Measurements from ENCODE around the gene FOXO3. TPM values are rescaled to one million over a fixed set of nuclear protein-coding genes. Genes with fewer than 3 reads are reported as not detected.
"Not testable (repeated sequence)": the region's sequence is repeated elsewhere in the genome, so short reads cannot be mapped to it uniquely, and the experiment has no call there.

The FOXO3 gene
- total RNA-seq, 1 donor from 2014 or later: 45.2 TPM

GRCh38 chr6:108662702-108663101, 102.0 kb downstream of the FOXO3 start:
- Mint-ChIP-seq H3K4me3 (ENCODE audit: low read depth) (no peak overlapping the region), H3K36me3 (ENCODE audit: insufficient read depth) (peaks cover 17% of the 10 kb centered on the region), H3K27me3 (no peaks in the 10 kb centered on the region), H3K9me3 (ENCODE audit: low read depth) (peaks cover 5% of the 10 kb centered on the region), H3K27ac (no peak overlapping the region), H3K4me1 (ENCODE audit: low read depth) (peaks cover 15% of the 10 kb centered on the region)
- no peak for TF ChIP-seq CTCF (IDR thresholded peaks at IDR 0.05; ENCODE audit: unreplicated experiment)
- no peak for DNase-seq (ENCODE audit: low spot score, unreplicated experiment)

- not testable (repeated sequence) for H3K4me3 Mint-ChIP-seq (ENCODE audit: low read depth); H3K27me3 Mint-ChIP-seq; H3K27ac Mint-ChIP-seq; DNase-seq (ENCODE audit: low spot score, unreplicated experiment); H3K9me3 Mint-ChIP-seq (ENCODE audit: low read depth)
- Mint-ChIP-seq H3K4me1 (ENCODE audit: low read depth) (peaks cover 13% of the 10 kb centered on the region), H3K36me3 (ENCODE audit: insufficient read depth) (peaks cover 19% of the 10 kb centered on the region)
These were observed 102.9 kb downstream of the FOXO3 start for GRCh38 chr6:108663494-108664064.

- Mint-ChIP-seq H3K4me3 (ENCODE audit: low read depth) (no peak overlapping the region), H3K27ac (no peak overlapping the region), H3K36me3 (ENCODE audit: insufficient read depth) (peaks cover 21% of the 10 kb centered on the region), H3K4me1 (ENCODE audit: low read depth) (peaks cover 13% of the 10 kb centered on the region), H3K27me3 (no peaks in the 10 kb centered on the region), H3K9me3 (ENCODE audit: low read depth) (no peaks in the 10 kb centered on the region)
- no peak for TF ChIP-seq CTCF (IDR thresholded peaks at IDR 0.05; ENCODE audit: unreplicated experiment)
- no peak for DNase-seq (ENCODE audit: low spot score, unreplicated experiment)
These were observed 104.9 kb downstream of the FOXO3 start for GRCh38 chr6:108665495-108666196.

GRCh38 chr6:108666656-108667260, 106.0 kb downstream of the FOXO3 start:
- Mint-ChIP-seq H3K4me1 (ENCODE audit: low read depth) (peaks cover 11% of the 10 kb centered on the region), H3K27ac (peak overlapping the region; percentile 59), H3K4me3 (ENCODE audit: low read depth) (no peak overlapping the region), H3K36me3 (ENCODE audit: insufficient read depth) (peaks cover 21% of the 10 kb centered on the region), H3K9me3 (ENCODE audit: low read depth) (no peaks in the 10 kb centered on the region), H3K27me3 (no peaks in the 10 kb centered on the region)
- TF ChIP-seq CTCF (IDR thresholded peaks at IDR 0.05; ENCODE audit: unreplicated experiment): no peak
- DNase-seq (ENCODE audit: low spot score, unreplicated experiment): no peak

- Mint-ChIP-seq H3K9me3 (ENCODE audit: low read depth) (no peaks in the 10 kb centered on the region), H3K27me3 (no peaks in the 10 kb centered on the region), H3K4me1 (ENCODE audit: low read depth) (peaks cover 5% of the 10 kb centered on the region), H3K27ac (no peak overlapping the region), H3K4me3 (ENCODE audit: low read depth) (no peak overlapping the region), H3K36me3 (ENCODE audit: insufficient read depth) (peaks cover 21% of the 10 kb centered on the region)
- no peak for DNase-seq (ENCODE audit: low spot score, unreplicated experiment)
- no peak for TF ChIP-seq CTCF (IDR thresholded peaks at IDR 0.05; ENCODE audit: unreplicated experiment)
These were observed 107.3 kb downstream of the FOXO3 start for GRCh38 chr6:108667993-108668392.

All from progenitor cell of endocrine pancreas (in vitro differentiated cells).